Hematopoietic multipotent progenitor cell (in vitro differentiated cells): ENCODE data around the gene RBMS3. TPM values are rescaled to one million over a fixed set of nuclear protein-coding genes. Genes with fewer than 3 reads are reported as not detected.
"Not testable (repeated sequence)": the region's sequence is repeated elsewhere in the genome, so short reads cannot be mapped to it uniquely, and the experiment has no call there.

ENCODE experiments used
- DNase-seq, 3 donors: peaks; one replicate each; pipeline ENCODE4 v3.0.0-alpha.2; 2011 to 2015; ENCODE audit warnings: low read depth in 2 of 3, low spot score in 2 of 3
- total RNA-seq: library from RNA; depleted of rRNA; stranded (reverse); fragments of >200 nt; gene quantifications from one replicate; pipeline ENCODE4 v1.2.3, GENCODE V29; 2012

The RBMS3 gene
- total RNA-seq, 1 donor = under 0.01 TPM

GRCh38 chr3:29759411-29760225, 478.7 kb downstream of the RBMS3 start:
- no peak for DNase-seq

- DNase-seq = no peak
Measured at GRCh38 chr3:29760226-29760685, 479.4 kb downstream of the RBMS3 start.

GRCh38 chr3:29761517-29761916, 480.6 kb downstream of the RBMS3 start:
- no peak for DNase-seq

DNA sequence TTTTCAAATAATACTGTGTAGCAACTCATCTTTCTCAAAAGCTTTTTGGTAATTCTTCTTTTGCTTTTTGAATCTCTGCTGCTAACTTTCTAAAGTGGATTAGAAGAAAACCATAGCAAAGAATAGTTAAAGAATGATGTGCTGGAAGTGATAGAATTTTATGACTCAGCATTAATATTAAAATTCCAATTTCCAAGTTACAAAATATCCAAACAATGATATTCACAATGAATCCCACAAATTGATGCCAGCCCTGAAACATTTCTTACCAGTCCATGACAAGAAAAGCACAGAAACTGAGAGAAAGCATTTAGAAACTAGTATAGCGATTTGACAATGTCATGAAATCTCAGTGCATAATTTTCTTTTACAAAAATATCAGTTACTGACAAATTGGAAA, 482.2 kb downstream of the RBMS3 start:
- no peak for DNase-seq

DNA sequence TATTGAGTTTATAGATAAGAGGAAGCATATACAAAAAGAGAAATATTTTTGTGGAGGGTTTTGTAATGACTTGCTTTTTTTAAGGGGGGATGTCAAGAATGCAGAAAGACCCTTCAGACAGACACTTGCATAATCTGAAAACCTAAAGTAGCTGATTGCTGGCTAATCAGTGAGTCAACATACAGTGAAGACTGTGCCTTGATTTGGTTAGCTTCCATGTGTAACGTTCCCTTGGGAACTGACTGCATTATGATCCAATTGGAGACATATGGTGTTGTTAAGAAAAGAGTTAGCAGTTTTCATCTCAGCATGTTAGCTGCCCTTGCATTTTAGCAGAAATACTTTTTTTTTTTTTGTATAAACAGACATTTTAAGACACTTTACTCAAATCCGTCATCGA, 483.2 kb downstream of the RBMS3 start:
- DNase-seq = no peak

GRCh38 chr3:29764603-29765254, 483.9 kb downstream of the RBMS3 start:
- peak in 2 of 3 donors; percentile 29 to 64 for DNase-seq

DNA sequence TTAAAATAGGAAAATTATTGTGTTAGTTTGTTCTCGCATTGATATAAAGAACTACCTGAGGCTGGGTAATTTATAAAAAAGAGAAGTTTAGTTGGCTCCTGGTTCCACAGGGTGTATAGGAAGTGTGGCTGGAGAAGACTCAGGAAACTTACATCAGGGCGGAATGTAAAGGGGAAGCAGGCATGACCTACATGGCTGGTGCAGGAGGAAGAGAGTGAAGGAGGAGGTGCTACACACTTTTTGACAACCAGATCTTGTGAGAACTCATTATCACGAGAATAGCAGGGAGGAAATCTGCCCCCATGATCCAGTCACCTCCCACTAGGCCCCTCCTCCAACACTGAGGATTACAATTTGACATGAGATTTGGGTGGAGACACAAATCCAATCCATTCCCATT, 490.7 kb downstream of the RBMS3 start:
- DNase-seq = no peak

- DNase-seq = no peak
Measured at GRCh38 chr3:29772436-29772835, 491.6 kb downstream of the RBMS3 start.

GRCh38 chr3:29773481-29773880, 492.6 kb downstream of the RBMS3 start:
- DNase-seq = no peak

DNA sequence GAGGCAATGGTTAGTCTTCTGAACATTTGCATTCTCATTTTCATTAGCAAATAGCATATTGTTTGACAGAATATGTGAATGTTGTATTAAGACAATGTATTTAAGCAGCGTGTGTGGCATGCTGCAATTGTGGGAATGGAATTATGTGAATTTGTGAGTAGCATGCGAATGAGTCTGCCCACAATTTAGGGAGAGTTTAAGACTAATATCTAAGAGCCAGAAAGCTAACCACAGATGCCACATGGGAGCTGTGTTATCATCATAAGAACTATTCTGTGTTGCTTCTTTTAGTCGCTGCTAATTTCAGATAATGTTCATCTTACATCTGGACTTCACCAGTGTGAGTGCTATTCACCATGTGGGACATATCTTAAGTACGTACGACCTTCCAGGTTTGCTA, 494.5 kb downstream of the RBMS3 start:
- no peak for DNase-seq

DNA sequence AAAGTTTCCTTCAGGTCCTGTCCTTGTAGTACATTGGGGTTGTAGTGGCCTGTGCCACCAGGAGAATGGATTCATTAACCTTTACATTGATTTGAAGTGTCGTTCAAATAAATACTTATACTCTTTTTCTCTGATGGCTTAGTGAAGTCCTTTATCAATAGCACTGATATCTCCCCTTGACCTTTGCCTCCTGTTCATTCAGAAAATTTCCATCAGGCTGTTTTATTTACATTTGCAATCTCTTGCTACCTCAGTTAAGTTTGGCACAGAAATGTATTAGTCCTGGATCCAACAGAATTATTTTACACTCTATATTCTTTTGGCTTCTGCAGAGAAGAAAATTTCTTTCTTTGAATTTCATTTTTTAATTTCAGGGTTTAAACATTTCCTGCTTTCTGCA, 497.0 kb downstream of the RBMS3 start:
- no peak for DNase-seq

DNA sequence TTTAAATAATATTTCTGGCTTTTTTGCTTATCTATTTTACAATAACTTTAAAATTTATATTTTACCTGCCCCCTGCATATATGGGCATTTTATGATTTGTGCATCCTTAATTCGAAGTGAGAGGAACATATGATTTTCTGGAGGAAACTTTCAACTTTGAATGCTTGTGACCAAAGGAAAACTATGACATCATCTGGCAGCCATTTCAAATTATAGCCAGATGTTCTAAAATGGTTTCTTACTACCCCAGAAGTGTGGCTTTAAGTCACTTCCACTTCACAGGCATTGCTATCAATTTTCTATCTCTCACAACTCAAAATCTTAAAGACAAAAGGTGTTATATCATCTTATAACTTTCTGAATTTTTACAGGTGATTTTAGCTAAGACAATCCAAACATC, 508.8 kb downstream of the RBMS3 start:
- no peak for DNase-seq

GRCh38 chr3:29796808-29797207, 515.9 kb downstream of the RBMS3 start:
- no peak for DNase-seq

- DNase-seq = no peak
Measured at GRCh38 chr3:29802057-29802456, 521.2 kb downstream of the RBMS3 start.

DNA sequence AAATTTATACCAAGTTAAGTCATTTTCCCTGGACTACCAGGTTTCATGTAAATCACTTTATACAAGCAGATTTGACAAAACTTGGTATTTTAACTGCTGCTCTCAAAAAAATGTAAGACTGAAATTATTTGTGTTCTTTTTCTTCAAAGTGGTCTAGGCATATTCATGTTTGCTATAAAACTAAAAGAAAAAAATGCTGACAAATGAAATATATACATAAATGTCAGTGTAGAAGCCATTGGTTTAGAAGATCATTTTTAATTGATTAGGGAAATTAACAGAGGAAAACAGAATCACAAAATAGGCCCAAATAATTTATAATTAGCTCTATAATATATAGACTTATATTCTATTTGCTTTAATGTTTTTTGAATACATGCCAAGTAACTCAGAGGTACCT, 523.2 kb downstream of the RBMS3 start:
- no peak for DNase-seq

DNA sequence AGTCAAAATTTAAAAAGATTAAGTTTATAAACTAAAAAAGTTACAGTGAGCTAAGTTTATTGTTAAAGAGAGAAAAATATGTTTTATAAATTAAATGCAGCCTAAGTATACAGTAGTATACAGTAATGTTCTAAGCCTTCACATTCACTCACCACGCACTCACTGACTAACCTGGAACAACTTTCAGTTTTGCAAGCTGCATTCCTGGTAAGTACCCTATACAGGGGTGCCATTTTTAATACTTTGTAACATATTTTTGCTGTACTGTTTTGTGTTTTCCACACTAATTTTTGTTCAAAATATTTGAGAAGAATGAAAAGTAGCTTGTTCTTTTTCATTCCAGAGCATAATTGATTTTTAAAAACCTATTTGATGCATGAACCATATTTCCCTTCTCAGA, 524.9 kb downstream of the RBMS3 start:
- DNase-seq = no peak

DNA sequence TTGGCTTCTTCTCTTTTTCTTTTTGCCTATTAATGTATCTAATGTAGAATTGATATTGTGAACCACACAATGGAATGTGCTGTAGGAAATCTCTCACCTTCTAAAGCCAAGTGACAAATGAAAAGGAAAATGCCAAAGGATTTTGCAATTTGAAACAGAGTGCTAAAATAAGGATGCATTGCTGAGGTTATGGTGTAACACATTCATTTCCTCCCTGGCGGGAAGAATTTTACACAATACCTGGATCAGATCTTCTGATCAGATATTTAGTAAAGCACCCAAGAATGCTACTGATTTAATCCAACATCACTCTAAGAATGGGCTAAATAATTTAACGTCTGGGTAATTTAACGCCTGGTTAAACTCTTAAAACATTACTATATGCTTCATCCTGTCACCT, 527.5 kb downstream of the RBMS3 start:
- not testable (repeated sequence) for DNase-seq

- no peak for DNase-seq
Measured at GRCh38 chr3:29822071-29822470, 541.2 kb downstream of the RBMS3 start.

DNA sequence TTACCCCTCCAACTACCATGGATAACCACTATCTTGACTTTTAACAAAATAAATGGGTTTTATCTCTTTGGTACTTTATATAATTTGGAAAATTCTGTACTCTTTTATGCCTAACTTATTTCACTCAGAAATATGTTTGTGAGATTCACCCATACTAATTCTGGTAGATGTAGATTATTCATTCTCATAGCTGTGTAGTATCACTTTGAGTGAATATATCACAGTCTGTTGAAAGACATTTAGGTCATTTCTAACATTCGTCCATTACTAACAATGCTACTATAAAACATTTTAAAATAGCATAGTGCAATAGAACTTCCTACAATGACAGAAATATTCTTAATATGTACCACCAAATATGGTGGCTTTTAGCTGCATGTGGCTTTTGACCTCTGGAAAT, 542.4 kb downstream of the RBMS3 start:
- DNase-seq = no peak

DNA sequence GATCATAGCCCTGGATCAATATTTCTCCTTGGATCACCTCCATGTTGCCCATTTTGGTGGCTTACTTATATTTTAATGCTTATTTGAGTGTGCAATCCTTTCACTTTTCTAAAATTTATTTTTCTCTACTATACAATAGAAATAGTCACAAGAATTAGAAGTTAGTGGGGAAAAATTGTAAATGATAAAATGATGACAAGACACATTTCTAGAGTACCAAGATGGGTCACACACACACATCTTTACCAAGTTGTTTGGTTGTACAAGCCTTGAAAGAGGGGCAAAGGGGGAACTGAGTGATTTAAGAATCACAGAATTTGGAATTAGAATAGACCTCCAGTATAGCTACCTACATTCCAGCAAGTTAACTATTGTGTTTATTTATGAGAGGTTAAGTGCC, 545.8 kb downstream of the RBMS3 start:
- no peak for DNase-seq

- DNase-seq = no peak
Measured at GRCh38 chr3:29827756-29828155, 546.9 kb downstream of the RBMS3 start.

DNA sequence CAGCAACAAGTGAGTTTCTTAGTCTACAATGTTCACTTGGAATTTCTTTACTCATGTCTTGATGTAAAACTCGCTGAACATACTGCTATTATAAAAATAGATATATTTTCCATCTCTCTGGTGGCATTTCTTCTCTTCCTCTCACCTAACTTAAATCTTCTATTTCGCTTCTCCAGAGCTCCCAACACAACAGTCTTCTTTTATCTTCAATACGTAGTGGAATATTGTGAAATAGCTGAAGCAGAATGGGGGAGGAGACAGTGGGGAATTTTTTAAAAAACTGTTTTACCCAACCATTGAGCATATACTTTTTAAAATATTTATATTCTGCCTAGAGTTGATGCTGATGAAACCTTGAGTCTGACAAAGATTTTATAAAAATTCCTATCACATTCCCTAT, 548.5 kb downstream of the RBMS3 start:
- DNase-seq = no peak
